Measurements from ENCODE around the gene TOP3A.

DNA sequence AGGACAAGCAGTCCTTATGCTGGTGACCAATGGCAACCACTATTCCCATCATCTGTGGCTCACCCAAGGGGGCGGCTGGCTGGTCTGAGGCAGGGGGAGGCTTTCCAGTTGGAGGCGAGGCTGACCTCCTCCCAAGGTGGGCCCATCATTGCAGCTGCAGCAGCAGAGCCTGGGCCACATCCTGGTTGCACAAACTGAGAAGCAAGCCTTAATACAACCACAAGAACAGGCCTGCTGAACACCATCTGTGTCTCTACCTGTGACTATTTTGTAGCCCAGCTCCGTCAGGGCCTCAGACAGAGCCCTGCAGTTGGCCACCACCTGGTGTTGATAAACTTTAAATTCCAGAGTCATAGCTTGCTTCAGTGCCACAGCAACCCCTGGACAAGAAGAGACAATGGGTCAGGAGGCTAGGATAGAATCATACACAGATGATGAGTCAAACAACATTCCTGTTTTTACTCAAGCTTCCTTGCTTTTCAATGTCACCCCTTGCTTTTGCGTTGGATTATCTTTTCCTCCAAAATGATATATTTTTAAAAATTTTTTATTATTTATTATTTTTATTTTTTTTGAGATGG is 18.2 kb upstream of the TOP3A start:
- TF ChIP-seq, protein P1, sequence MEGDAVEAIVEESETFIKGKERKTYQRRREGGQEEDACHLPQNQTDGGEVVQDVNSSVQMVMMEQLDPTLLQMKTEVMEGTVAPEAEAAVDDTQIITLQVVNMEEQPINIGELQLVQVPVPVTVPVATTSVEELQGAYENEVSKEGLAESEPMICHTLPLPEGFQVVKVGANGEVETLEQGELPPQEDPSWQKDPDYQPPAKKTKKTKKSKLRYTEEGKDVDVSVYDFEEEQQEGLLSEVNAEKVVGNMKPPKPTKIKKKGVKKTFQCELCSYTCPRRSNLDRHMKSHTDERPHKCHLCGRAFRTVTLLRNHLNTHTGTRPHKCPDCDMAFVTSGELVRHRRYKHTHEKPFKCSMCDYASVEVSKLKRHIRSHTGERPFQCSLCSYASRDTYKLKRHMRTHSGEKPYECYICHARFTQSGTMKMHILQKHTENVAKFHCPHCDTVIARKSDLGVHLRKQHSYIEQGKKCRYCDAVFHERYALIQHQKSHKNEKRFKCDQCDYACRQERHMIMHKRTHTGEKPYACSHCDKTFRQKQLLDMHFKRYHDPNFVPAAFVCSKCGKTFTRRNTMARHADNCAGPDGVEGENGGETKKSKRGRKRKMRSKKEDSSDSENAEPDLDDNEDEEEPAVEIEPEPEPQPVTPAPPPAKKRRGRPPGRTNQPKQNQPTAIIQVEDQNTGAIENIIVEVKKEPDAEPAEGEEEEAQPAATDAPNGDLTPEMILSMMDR (IDR thresholded peaks at IDR 0.05), result no peak
- no peak for TF ChIP-seq POLR2A (IDR thresholded peaks at IDR 0.05)
